GM12878 (cell line): Measurements from ENCODE around the gene PLAC9. TPM values are rescaled to one million over a fixed set of nuclear protein-coding genes. Genes with fewer than 3 reads are reported as not detected.

Source experiments
- ATAC-seq: fragments of 200-7000 bp; cut with Tn5 transposase; 3 replicates; pipeline ENCODE4 v1.9.1; 2020; ENCODE audit warnings: mild to moderate bottlenecking, moderate library complexity
- BruUV-seq: library from RNA; stranded (reverse); fragments of 400-500 nt; replicated peaks from 2 replicates; lab custom pipeline; 2021; lab: Mats Ljungman, UMichigan
- CTCF ChIA-PET: fragments of 300-600 bp; sonication (Branson Sonifier 250); formaldehyde crosslinking; extraction: SDS; loops from one replicate; lab custom pipeline; 2021; ENCODE audit warnings: inconsistent platforms; lab: Yijun Ruan, JAX
- POLR2A ChIA-PET: fragments of 350-600 bp; formaldehyde crosslinking; extraction: SDS; loops from one replicate; lab custom pipeline; 2021; ENCODE audit warnings: inconsistent platforms; lab: Charles Lee
- RAD21 ChIA-PET: fragments of 300-600 bp; sonication (Branson Sonifier 250); formaldehyde crosslinking; loops from one replicate; lab custom pipeline; 2023; ENCODE audit warnings: antibody characterized with exemption; ENCODE audit not compliant: unreplicated experiment; lab: Charles Lee
- SMC1A ChIA-PET: fragments of 300-600 bp; sonication (Branson Sonifier 250); formaldehyde crosslinking; loops from one replicate; lab custom pipeline; 2023; ENCODE audit not compliant: unreplicated experiment, uncharacterized antibody; lab: Charles Lee
- DNase-seq: peaks from one replicate; pipeline ENCODE4 v3.0.0-alpha.2; 2011; ENCODE audit warnings: low read depth, low spot score
- FAIRE-seq: peaks from 3 replicates; lab custom pipeline; 2011; peaks lifted over from hg19 to GRCh38; lab: Jason Lieb, UNC
- H2AFZ ChIP-seq: 2 replicates; pipeline ENCODE4 v1.6.0; 2011; ENCODE audit warnings: low read depth, low read length, control low read depth; ENCODE audit not compliant: control insufficient read depth
- H3K27ac ChIP-seq: 2 replicates; pipeline ENCODE4 v1.5.1; 2011; ENCODE audit warnings: control low read depth; ENCODE audit not compliant: control insufficient read depth, insufficient read depth
- H3K27me3 ChIP-seq, 2 experiments: replicated peaks in 1 of 2; 2 replicates each; pipeline versions ENCODE4 v1.6.0 to v1.6.1; 2011; ENCODE audit warnings: low read length in 1 of 2; ENCODE audit not compliant: control insufficient read depth in 2 of 2, insufficient read depth in 2 of 2
- H3K36me3 ChIP-seq, 2 experiments: 2 replicates each; pipeline ENCODE4 v1.5.1; 2011; ENCODE audit warnings: low read length in 1 of 2; ENCODE audit not compliant: control insufficient read depth in 2 of 2, insufficient read depth in 2 of 2
- H3K4me1 ChIP-seq: 2 replicates; pipeline ENCODE4 v1.6.1; 2011; ENCODE audit warnings: mild to moderate bottlenecking, low read length, moderate library complexity, mixed read lengths; ENCODE audit not compliant: control insufficient read depth, insufficient read depth
- H3K4me2 ChIP-seq: 2 replicates; pipeline ENCODE4 v1.6.0; 2011; ENCODE audit warnings: control low read depth; ENCODE audit not compliant: control insufficient read depth, insufficient read depth
- H3K4me3 ChIP-seq: fragments of 200-600 bp; sonication (generic); 2 replicates; pipeline ENCODE4 v1.5.1; 2016
- H3K79me2 ChIP-seq: 2 replicates; pipeline ENCODE4 v1.6.0; 2011; ENCODE audit warnings: low read length; ENCODE audit not compliant: control insufficient read depth, insufficient read depth
- H3K9ac ChIP-seq: 2 replicates; pipeline ENCODE4 v1.8.0; 2011; ENCODE audit warnings: low read length, control low read depth, mixed read lengths; ENCODE audit not compliant: control insufficient read depth, insufficient read depth
- H3K9me3 ChIP-seq: replicated peaks from 3 replicates; pipeline ENCODE4 v1.5.1; 2011; ENCODE audit warnings: mild to moderate bottlenecking, low read length; ENCODE audit not compliant: control insufficient read depth, insufficient read depth
- H4K20me1 ChIP-seq: 2 replicates; pipeline ENCODE4 v1.6.0; 2011; ENCODE audit not compliant: control insufficient read depth, insufficient read depth
- BRCA1 ChIP-seq: IDR thresholded peaks from 2 replicates; pipeline ENCODE4 v1.6.1; 2011; ENCODE audit warnings: low read depth, low read length, improper control_type of control experiment
- CHD2 ChIP-seq: IDR thresholded peaks from 2 replicates; pipeline ENCODE4 v1.6.1; 2011; ENCODE audit warnings: low read depth, low read length, improper control_type of control experiment, borderline replicate concordance
- ESRRA ChIP-seq: IDR thresholded peaks from 2 replicates; pipeline ENCODE4 v1.6.1; 2012; ENCODE audit warnings: mild to moderate bottlenecking, low read length, improper control_type of control experiment
- ETV6 ChIP-seq, 2 experiments: fragments of 450-650 bp in 1 of 2; IDR thresholded peaks in 1 of 2; conservative IDR thresholded peaks in 1 of 2; 2 replicates each; pipeline ENCODE4 v1.6.1; 2014; ENCODE audit warnings: antibody characterized with exemption in 1 of 2, borderline replicate concordance in 1 of 2, low read depth in 1 of 2, mild to moderate bottlenecking in 1 of 2, moderate library complexity in 1 of 2
- EZH2 ChIP-seq: IDR thresholded peaks from 2 replicates; pipeline ENCODE4 v1.6.1; 2012; ENCODE audit warnings: low read depth, mild to moderate bottlenecking, control low read depth, inconsistent platforms, low read length, borderline replicate concordance; ENCODE audit not compliant: control insufficient read depth
- MXI1 ChIP-seq: fragments of 150-350 bp; IDR thresholded peaks from 2 replicates; pipeline ENCODE4 v1.6.1; 2011; ENCODE audit warnings: low read depth, mild to moderate bottlenecking, inconsistent platforms, low read length, improper control_type of control experiment
- RBBP5 ChIP-seq: fragments of 200-600 bp; sonication (generic); conservative IDR thresholded peaks from 2 replicates; pipeline ENCODE4 v1.6.1; 2016
- SREBF1 ChIP-seq: IDR thresholded peaks from 2 replicates; pipeline ENCODE4 v1.6.1; 2012; ENCODE audit warnings: mild to moderate bottlenecking, low read length
- TARDBP ChIP-seq: IDR thresholded peaks from 2 replicates; pipeline ENCODE4 v1.6.1; 2016; ENCODE audit warnings: borderline replicate concordance
- ZBED1 ChIP-seq: IDR thresholded peaks from 2 replicates; pipeline ENCODE4 v1.6.1; 2016; ENCODE audit warnings: borderline replicate concordance
- whole genome bisulfite sequencing: methylation state at CpG from one replicate; pipeline ENCODE4 v1.1.6; 2016; ENCODE audit warnings: low lambda C conversion rate; ENCODE audit not compliant: insufficient replicate concordance, insufficient coverage; ENCODE audit errors: missing lambda C conversion rate; 5-methylcytosine and 5-hydroxymethylcytosine counted together
- in situ Hi-C: fragments of 300-500 bp; cut with MboI; formaldehyde crosslinking; loops from 9 replicates; pipeline ENCODE4 v1.14.3; 2018; ENCODE audit warnings: mixed read lengths
- intact Hi-C: fragments of 100-400 bp; cut with micrococcal nuclease; formaldehyde crosslinking; loops from one replicate; pipeline ENCODE4 v1.14.2; 2022; ENCODE audit not compliant: unreplicated experiment
- polyA plus RNA-seq, 11 experiments: library from polyadenylated mRNA; depleted of rRNA in 4 of 11; unstranded in 6 of 11; stranded (reverse) in 5 of 11; fragments of >200 nt; fragmentation: Nextera tagmentation in 4 of 11; fragmentation: Illumina TruSeq in 1 of 11; extraction: Ambion mirVana in 4 of 11; extraction: Trizol in 1 of 11; gene quantifications; 1 replicate in 1 of 11; 2 replicates in 10 of 11; pipeline versions ENCODE4 v1.2.1 to v1.2.3, GENCODE V29; 2011 to 2016; ENCODE audit warnings: inconsistent platforms in 2 of 11, missing spikeins in 2 of 11, low read depth in 1 of 11
- total RNA-seq, 4 experiments: library from RNA; depleted of rRNA in 3 of 4; stranded (reverse); fragments of >200 nt in 3 of 4; fragmentation: Illumina TruSeq in 1 of 4; extraction: Trizol in 1 of 4; gene quantifications; 2 replicates each; pipeline versions ENCODE4 v1.2.1 to v1.2.3, GENCODE V29; 2013 to 2021
- TF ChIP-seq, protein P1 (sequence below): fragments of 450-650 bp; IDR thresholded peaks from 2 replicates; pipeline ENCODE4 v1.6.1; 2016; ENCODE audit warnings: mild to moderate bottlenecking, moderate library complexity, borderline replicate concordance
- TF ChIP-seq, protein P2 (sequence below): IDR thresholded peaks from 2 replicates; pipeline ENCODE4 v1.6.1; 2012; ENCODE audit warnings: low read length, inconsistent platforms
- TF ChIP-seq, protein P3 (sequence below): IDR thresholded peaks from 2 replicates; pipeline ENCODE4 v1.6.1; 2011; ENCODE audit warnings: borderline replicate concordance, low read depth, mild to moderate bottlenecking, moderate library complexity, mixed read lengths, low read length; ENCODE audit not compliant: insufficient read depth; ENCODE audit errors: extremely low read length
- TF ChIP-seq, protein P4 (sequence below): IDR thresholded peaks from 2 replicates; pipeline ENCODE4 v1.6.1; 2011; ENCODE audit warnings: low read depth, low read length, improper control_type of control experiment, borderline replicate concordance

The PLAC9 gene
- total and polyA plus RNA-seq, 10 of the 15 experiments (the other 5 are each of a cell fraction or from before 2014, with no cell fraction given) = not detected

DNA sequence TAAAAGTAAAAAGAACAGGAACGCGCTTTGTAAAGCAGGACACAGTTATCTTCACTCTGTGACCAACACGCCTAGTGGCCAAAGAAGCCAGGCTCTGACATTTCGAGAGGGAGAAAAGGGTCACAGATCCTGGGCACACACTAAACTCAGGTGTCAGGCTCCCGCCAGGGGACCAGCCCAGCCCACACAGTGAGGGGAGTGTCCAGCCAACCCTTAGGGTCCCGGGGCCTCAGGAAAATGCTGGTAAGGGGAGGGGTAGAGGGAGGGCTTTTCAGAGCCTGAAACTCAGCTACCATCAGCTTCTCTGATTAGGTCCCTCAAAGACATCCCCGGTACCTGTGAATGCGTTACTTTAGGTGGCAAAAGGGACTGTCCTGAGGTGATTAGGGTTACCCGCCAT is 56.2 kb downstream of the PLAC9 start (continued):
- TF ChIP-seq, protein P1, sequence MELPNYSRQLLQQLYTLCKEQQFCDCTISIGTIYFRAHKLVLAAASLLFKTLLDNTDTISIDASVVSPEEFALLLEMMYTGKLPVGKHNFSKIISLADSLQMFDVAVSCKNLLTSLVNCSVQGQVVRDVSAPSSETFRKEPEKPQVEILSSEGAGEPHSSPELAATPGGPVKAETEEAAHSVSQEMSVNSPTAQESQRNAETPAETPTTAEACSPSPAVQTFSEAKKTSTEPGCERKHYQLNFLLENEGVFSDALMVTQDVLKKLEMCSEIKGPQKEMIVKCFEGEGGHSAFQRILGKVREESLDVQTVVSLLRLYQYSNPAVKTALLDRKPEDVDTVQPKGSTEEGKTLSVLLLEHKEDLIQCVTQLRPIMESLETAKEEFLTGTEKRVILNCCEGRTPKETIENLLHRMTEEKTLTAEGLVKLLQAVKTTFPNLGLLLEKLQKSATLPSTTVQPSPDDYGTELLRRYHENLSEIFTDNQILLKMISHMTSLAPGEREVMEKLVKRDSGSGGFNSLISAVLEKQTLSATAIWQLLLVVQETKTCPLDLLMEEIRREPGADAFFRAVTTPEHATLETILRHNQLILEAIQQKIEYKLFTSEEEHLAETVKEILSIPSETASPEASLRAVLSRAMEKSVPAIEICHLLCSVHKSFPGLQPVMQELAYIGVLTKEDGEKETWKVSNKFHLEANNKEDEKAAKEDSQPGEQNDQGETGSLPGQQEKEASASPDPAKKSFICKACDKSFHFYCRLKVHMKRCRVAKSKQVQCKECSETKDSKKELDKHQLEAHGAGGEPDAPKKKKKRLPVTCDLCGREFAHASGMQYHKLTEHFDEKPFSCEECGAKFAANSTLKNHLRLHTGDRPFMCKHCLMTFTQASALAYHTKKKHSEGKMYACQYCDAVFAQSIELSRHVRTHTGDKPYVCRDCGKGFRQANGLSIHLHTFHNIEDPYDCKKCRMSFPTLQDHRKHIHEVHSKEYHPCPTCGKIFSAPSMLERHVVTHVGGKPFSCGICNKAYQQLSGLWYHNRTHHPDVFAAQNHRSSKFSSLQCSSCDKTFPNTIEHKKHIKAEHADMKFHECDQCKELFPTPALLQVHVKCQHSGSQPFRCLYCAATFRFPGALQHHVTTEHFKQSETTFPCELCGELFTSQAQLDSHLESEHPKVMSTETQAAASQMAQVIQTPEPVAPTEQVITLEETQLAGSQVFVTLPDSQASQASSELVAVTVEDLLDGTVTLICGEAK = no peak
- TF ChIP-seq MXI1 = no peak
- no peak for TF ChIP-seq ZBED1

DNA sequence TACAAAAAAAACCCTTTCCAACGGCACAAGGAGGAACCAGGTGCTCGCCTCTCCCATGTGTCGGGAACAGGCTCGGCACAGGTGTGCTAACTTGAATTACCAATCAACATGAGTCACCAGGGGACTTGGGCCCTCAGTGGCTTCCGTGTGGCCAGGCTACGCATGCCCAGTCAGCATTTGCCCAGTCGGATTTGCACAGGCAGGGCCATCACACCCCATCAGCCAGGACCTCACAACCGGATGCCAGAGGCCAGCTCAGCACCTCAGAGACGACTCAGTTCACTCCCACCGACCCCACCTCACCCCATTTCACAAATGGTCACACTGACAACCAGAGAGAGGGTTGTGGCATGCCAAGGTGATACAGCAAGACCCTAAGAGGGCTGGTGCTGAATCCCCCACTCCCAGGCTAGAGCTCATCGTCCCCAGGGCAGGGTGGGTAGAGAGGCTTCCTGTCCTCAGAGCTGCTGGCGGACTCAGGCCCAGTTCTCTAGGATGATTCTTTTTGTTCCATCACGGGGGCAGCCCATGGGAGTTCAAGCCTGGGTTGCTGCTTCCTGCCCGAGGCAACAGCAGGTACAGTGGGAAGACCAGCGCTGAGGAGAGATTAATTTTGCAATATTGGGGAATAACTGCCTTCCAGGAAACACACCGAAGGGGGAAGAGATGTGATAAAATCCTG is 59.2 kb downstream of the PLAC9 start:
- peaks cover 63% of the 10 kb centered on the region for H3K79me2 ChIP-seq
- H3K27ac ChIP-seq = no peak overlapping the region
- no peak overlapping the region for H2AFZ ChIP-seq
- H3K4me2 ChIP-seq = no peak overlapping the region
- no peaks in the 10 kb centered on the region for H4K20me1 ChIP-seq
- no peak overlapping the region for H3K9ac ChIP-seq
- no peak overlapping the region for H3K4me3 ChIP-seq
- CTCF ChIA-PET = interaction anchor here (1.1 to 1.5 kb wide), 2 partner anchors 9 to 31 kb away, joined by 3 read pairs; no protein-coding TSS in a partner anchor
- ATAC-seq (no peak), DNase-seq (no peak), FAIRE-seq (no peak)
- H3K9me3 ChIP-seq = peaks cover 4% of the 10 kb centered on the region
- 39% methylated on average over 16 of the region's 16 CpGs for WGBS
- peaks cover 30% of the 10 kb centered on the region for H3K4me1 ChIP-seq
- intact Hi-C loops (no loop called here), in situ Hi-C loops (no loop called here)
- RAD21 ChIA-PET = interaction anchor here (1.1 kb wide), 1 partner anchor 12 kb away, joined by 3 read pairs; no protein-coding TSS in a partner anchor
- SMC1A ChIA-PET = interaction anchor here (1.3 to 1.5 kb wide), 2 partner anchors 12 to 27 kb away, joined by 3 read pairs; no protein-coding TSS in a partner anchor
- POLR2A ChIA-PET = interaction anchor here (0.6 to 1.5 kb wide), 2 partner anchors 10 to 261 kb away, joined by 3 to 5 read pairs; no protein-coding TSS in a partner anchor
- no TSS peak for BruUV-seq
- peaks cover 0 to 6% of the 10 kb centered on the region in 2 experiments; a peak in 3 of 4 replicates for H3K36me3 ChIP-seq
- H3K27me3 ChIP-seq = no peaks in the 10 kb centered on the region
- TF ChIP-seq, protein P2, sequence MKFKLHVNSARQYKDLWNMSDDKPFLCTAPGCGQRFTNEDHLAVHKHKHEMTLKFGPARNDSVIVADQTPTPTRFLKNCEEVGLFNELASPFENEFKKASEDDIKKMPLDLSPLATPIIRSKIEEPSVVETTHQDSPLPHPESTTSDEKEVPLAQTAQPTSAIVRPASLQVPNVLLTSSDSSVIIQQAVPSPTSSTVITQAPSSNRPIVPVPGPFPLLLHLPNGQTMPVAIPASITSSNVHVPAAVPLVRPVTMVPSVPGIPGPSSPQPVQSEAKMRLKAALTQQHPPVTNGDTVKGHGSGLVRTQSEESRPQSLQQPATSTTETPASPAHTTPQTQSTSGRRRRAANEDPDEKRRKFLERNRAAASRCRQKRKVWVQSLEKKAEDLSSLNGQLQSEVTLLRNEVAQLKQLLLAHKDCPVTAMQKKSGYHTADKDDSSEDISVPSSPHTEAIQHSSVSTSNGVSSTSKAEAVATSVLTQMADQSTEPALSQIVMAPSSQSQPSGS = no peak
- TF ChIP-seq BRCA1 (no peak), CHD2 (no peak), EZH2 (no peak), ESRRA (no peak), TARDBP (no peak), SREBF1 (no peak), RBBP5 (no peak), ETV6 (conservative IDR thresholded peaks at IDR 0.05 in 1 of 2, IDR thresholded peaks at IDR 0.05 in 1 of 2; ENCODE audit: borderline replicate concordance in 1 of 2, low read depth in 1 of 2) (no peak)
- TF ChIP-seq, protein P3, sequence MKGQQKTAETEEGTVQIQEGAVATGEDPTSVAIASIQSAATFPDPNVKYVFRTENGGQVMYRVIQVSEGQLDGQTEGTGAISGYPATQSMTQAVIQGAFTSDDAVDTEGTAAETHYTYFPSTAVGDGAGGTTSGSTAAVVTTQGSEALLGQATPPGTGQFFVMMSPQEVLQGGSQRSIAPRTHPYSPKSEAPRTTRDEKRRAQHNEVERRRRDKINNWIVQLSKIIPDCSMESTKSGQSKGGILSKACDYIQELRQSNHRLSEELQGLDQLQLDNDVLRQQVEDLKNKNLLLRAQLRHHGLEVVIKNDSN = no peak
- TF ChIP-seq, protein P4, sequence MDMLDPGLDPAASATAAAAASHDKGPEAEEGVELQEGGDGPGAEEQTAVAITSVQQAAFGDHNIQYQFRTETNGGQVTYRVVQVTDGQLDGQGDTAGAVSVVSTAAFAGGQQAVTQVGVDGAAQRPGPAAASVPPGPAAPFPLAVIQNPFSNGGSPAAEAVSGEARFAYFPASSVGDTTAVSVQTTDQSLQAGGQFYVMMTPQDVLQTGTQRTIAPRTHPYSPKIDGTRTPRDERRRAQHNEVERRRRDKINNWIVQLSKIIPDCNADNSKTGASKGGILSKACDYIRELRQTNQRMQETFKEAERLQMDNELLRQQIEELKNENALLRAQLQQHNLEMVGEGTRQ = no peak
